Bronchial epithelial cell (primary cell): Measurements from ENCODE around the gene MAS1L. TPM values are rescaled to one million over a fixed set of nuclear protein-coding genes. Genes with fewer than 3 reads are reported as not detected.
A peak's percentile ranks its signal among the peaks of the same experiment; 100 is the strongest.

Experiments
- DNase-seq: peaks from one replicate; pipeline ENCODE4 v3.0.0-alpha.2; 2010; ENCODE audit warnings: low read depth
- FAIRE-seq: peaks from 2 replicates; lab custom pipeline; 2011; peaks lifted over from hg19 to GRCh38; lab: Jason Lieb, UNC
- H3K27me3 ChIP-seq: 2 replicates; pipeline ENCODE4 v1.5.1; 2011; ENCODE audit warnings: low read length; ENCODE audit not compliant: control insufficient read depth, insufficient read depth
- H3K36me3 ChIP-seq: 2 replicates; pipeline ENCODE4 v1.5.1; 2011; ENCODE audit warnings: low read length; ENCODE audit not compliant: control insufficient read depth, insufficient read depth
- H3K4me3 ChIP-seq: 2 replicates; pipeline ENCODE4 v1.5.1; 2011; ENCODE audit warnings: mild to moderate bottlenecking, low read depth, low read length, control low read depth
- CTCF ChIP-seq: IDR thresholded peaks from 2 replicates; pipeline ENCODE4 v1.5.1; 2011; ENCODE audit warnings: mild to moderate bottlenecking, moderate library complexity, low read length, control low read depth, inconsistent platforms; ENCODE audit not compliant: insufficient read depth, severe bottlenecking
- total RNA-seq: library from RNA; depleted of rRNA; stranded (reverse); fragments of >200 nt; gene quantifications from 2 replicates; pipeline ENCODE4 v1.2.1, GENCODE V29; 2014

Gene MAS1L
- total RNA-seq, 1 donor from 2014 or later: not detected

GRCh38 chr6:29496961-29497360 lies 9.2 kb upstream of the MAS1L start:
- Histone ChIP-seq H3K27me3 (peaks cover 4% of the 10 kb centered on the region), H3K36me3 (no peaks in the 10 kb centered on the region), H3K4me3 (no peak overlapping the region)
- TF ChIP-seq CTCF: no peak
- no peak for DNase-seq
- FAIRE-seq: no peak

- FAIRE-seq (peak; percentile 89), DNase-seq (no peak)
- H3K36me3 ChIP-seq: no peaks in the 10 kb centered on the region
- no peak for TF ChIP-seq CTCF
- no peak overlapping the region for H3K4me3 ChIP-seq
- H3K27me3 ChIP-seq: peaks cover 4% of the 10 kb centered on the region
Measured at GRCh38 chr6:29495571-29495970, 7.8 kb upstream of the MAS1L start.

GRCh38 chr6:29494131-29494530 lies 6.4 kb upstream of the MAS1L start:
- Histone ChIP-seq H3K27me3 (peaks cover 2% of the 10 kb centered on the region), H3K4me3 (no peak overlapping the region), H3K36me3 (no peaks in the 10 kb centered on the region)
- FAIRE-seq: no peak
- no peak for DNase-seq
- TF ChIP-seq CTCF: no peak

GRCh38 chr6:29493261-29493660 lies 5.5 kb upstream of the MAS1L start:
- TF ChIP-seq CTCF: no peak

DNA sequence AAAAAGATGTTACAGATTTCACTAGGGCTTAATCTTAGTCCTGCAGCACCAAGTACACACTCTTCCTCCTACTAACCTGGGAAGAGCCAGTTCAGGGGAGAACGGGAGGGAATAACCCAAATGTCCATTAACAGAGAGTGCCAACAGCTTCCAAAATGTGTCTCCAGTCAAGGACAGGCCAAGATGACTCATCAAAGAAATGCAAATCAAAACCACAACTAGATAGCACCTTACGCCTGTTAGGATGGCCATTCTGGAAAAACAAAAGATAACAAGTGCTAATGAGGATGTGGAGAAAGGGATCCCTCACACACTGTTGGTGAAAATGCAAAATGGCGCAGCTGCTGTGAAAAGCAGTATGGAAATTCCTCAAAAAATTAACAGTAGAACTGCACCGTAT lies 3.8 kb upstream of the MAS1L start:
- Histone ChIP-seq H3K4me3 (no peak overlapping the region), H3K27me3 (no peaks in the 10 kb centered on the region), H3K36me3 (no peaks in the 10 kb centered on the region)
- TF ChIP-seq CTCF: no peak
- DNase-seq (no peak), FAIRE-seq (no peak)

More at GRCh38 chr6:29493261-29493660, 5.5 kb upstream of the MAS1L start:
- H3K4me3 ChIP-seq: no peak overlapping the region
- H3K27me3 ChIP-seq: peaks cover 2% of the 10 kb centered on the region
- FAIRE-seq: no peak
- no peaks in the 10 kb centered on the region for H3K36me3 ChIP-seq
- no peak for DNase-seq

DNA sequence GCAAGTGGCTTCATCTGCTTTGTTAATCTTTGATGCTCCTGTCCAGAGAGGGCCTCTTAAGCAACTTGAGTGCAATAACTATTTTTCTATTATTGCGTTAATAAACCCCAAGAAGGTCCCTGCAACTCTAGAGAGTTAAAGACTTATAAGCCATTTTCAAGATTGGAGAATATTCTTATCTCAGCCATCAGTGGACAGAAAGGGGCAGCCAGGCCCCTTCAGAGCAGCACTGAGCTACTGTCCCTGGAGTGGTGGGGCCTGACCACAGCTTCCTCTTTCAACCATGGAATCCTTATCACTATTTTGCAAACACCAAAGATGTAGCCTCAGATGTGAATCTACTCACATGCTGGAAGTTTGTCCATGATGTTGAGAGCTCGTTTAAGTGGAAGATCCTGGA lies 2.8 kb upstream of the MAS1L start:
- no peaks in the 10 kb centered on the region for H3K36me3 ChIP-seq
- no peak for TF ChIP-seq CTCF
- DNase-seq: no peak
- no peaks in the 10 kb centered on the region for H3K27me3 ChIP-seq
- H3K4me3 ChIP-seq: no peak overlapping the region
- FAIRE-seq: no peak
